Measurements from ENCODE around the gene NDUFB5. TPM values are rescaled to one million over a fixed set of nuclear protein-coding genes. Genes with fewer than 3 reads are reported as not detected.

The NDUFB5 gene
- total RNA-seq, 1 donor = 135 TPM

DNA sequence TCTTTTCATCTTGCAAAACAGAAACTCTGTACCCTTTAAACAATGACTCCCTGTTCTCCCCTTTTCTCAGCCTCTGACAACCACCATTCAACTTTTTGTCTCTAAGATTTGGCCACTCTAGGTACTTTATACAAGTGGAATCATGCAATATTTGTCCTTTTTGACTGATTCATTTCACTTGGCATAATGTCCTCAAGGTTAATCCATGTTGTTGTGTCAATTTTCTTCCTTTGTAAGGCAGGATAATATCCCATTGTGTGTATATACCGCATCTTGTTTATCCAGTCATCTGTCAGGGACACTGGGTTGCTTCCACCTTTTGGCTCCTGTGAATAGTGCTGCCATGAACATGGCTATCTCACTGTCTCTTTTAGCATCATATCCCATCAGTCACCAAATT, 58.5 kb downstream of the NDUFB5 start:
- H3K4me3 ChIP-seq (ENCODE audit: low read depth, low read length) = no peak overlapping the region
- no peak for DNase-seq (ENCODE audit: low read depth)
- no peak for TF ChIP-seq CTCF (IDR thresholded peaks at IDR 0.05; ENCODE audit: insufficient read depth, low read length)

- TF ChIP-seq CTCF (IDR thresholded peaks at IDR 0.05; ENCODE audit: insufficient read depth, low read length) = no peak
- no peak overlapping the region for H3K4me3 ChIP-seq (ENCODE audit: low read depth, low read length)
- DNase-seq (ENCODE audit: low read depth) = no peak
These were observed 61.4 kb downstream of the NDUFB5 start for GRCh38 chr3:179666030-179666429.

DNA sequence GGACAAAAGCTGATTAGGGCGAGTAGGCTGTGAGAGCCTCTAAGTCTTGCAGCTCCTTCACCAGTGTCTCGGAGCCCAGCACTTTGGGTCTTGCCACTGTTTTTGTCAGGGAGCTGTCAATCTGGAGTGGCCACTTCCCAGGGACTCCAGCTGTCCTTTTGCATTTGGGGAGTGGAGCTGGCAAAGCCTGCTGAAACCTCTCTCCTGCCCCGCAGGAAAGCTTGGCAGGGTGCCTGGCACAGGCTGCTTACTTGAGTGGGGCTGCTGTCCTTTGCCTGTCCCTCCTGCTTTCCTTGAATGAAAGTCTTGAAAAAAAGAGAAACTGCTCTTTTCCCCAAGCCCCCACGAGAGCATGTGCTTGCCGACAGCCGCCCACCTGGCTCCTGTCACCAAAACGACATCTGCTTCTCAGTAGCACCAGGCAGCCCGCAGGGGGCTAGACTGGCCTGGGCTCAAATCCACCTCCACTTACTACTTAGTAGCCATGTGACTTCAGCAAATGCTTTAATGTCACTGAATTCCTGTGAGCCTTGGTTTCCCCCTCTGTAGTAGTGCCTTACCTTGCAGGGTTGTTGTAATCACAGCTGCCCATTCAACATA, 61.9 kb downstream of the NDUFB5 start:
- TF ChIP-seq CTCF (IDR thresholded peaks at IDR 0.05; ENCODE audit: insufficient read depth, low read length) = peak; percentile 11
- no peak overlapping the region for H3K4me3 ChIP-seq (ENCODE audit: low read depth, low read length)
- DNase-seq (ENCODE audit: low read depth) = no peak

- H3K4me3 ChIP-seq (ENCODE audit: low read depth, low read length) = no peak overlapping the region
- TF ChIP-seq CTCF (IDR thresholded peaks at IDR 0.05; ENCODE audit: insufficient read depth, low read length) = no peak
- DNase-seq (ENCODE audit: low read depth) = no peak
These were observed 63.8 kb downstream of the NDUFB5 start for GRCh38 chr3:179668429-179668828.

- no peak for DNase-seq (ENCODE audit: low read depth)
- H3K4me3 ChIP-seq (ENCODE audit: low read depth, low read length) = no peak overlapping the region
- no peak for TF ChIP-seq CTCF (IDR thresholded peaks at IDR 0.05; ENCODE audit: insufficient read depth, low read length)
These were observed 65.7 kb downstream of the NDUFB5 start for GRCh38 chr3:179670311-179670710.

GRCh38 chr3:179671309-179671708, 66.7 kb downstream of the NDUFB5 start:
- no peak overlapping the region for H3K4me3 ChIP-seq (ENCODE audit: low read depth, low read length)
- no peak for DNase-seq (ENCODE audit: low read depth)
- no peak for TF ChIP-seq CTCF (IDR thresholded peaks at IDR 0.05; ENCODE audit: insufficient read depth, low read length)

DNA sequence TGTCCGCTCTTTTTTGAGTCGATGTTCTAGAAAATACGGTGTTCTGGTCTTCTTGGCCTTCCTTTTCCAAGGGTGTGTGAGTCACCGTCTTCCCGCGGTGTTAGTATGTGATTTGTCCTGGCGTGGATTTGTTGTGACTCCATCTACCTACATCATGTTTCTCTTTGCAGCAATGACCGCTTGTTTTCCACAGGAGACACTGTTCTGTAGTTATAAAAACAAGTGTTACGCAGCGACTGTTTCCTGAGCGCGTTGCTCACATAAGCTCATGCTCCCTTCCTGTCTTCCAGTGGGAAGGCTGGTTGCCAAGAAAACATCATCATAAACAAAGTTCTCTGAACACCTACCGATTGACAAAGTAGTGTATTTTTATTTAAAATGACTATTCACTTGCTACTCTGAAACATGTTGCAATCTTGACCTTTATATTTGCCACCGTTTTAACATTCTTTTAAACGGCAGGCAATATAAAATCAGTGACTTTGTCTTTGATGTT, 67.2 kb downstream of the NDUFB5 start:
- DNase-seq (ENCODE audit: low read depth) = no peak
- H3K4me3 ChIP-seq (ENCODE audit: low read depth, low read length) = no peak overlapping the region

More for the DNA sequence above, 67.2 kb downstream of the NDUFB5 start:
- no peak for TF ChIP-seq CTCF (IDR thresholded peaks at IDR 0.05; ENCODE audit: insufficient read depth, low read length)
